Kidney (tissue), 14 donors: Measurements from ENCODE around the gene POU2F3. TPM values are rescaled to one million over a fixed set of nuclear protein-coding genes. Genes with fewer than 3 reads are reported as not detected.

Source experiments
- DNase-seq, 5 donors: peaks; one replicate each; pipeline ENCODE4 v3.0.0-alpha.2; 2013 to 2020
- FAIRE-seq: peaks from 2 replicates; lab custom pipeline; 2012; peaks lifted over from hg19 to GRCh38; lab: Jason Lieb, UNC
- H3K27ac ChIP-seq, 2 donors: one replicate each; pipeline ENCODE4 v1.7.0; 2013; ENCODE audit warnings: low read depth in 2 of 2, low read length in 2 of 2, inconsistent platforms in 1 of 2
- H3K27me3 ChIP-seq: one replicate; pipeline ENCODE4 v1.7.1; 2013; ENCODE audit warnings: low read length, inconsistent platforms; ENCODE audit not compliant: control insufficient read depth, insufficient read depth
- H3K36me3 ChIP-seq, 3 donors: one replicate each; pipeline versions ENCODE4 v1.7.0 to v1.7.1; 2013; ENCODE audit warnings: low read length in 3 of 3, control low read depth in 1 of 3, inconsistent platforms in 1 of 3; ENCODE audit not compliant: insufficient read depth in 3 of 3, control insufficient read depth in 2 of 3
- H3K4me1 ChIP-seq, 3 donors: one replicate each; pipeline versions ENCODE4 v1.7.0 to v1.7.1; 2013; ENCODE audit warnings: low read length in 3 of 3, inconsistent platforms in 1 of 3, low read depth in 1 of 3; ENCODE audit not compliant: control insufficient read depth in 2 of 3, insufficient read depth in 2 of 3
- H3K4me3 ChIP-seq, 3 donors: one replicate each; pipeline versions ENCODE4 v1.7.0 to v1.8.1; 2013; ENCODE audit warnings: low read length in 3 of 3, control low read depth in 1 of 3, inconsistent platforms in 1 of 3
- H3K9ac ChIP-seq, 3 donors: one replicate each; pipeline versions ENCODE4 v1.7.0 to v1.7.1; 2013; ENCODE audit warnings: low read length in 3 of 3, control low read depth in 1 of 3, inconsistent platforms in 1 of 3
- H3K9me3 ChIP-seq, 3 donors: one replicate each; pipeline versions ENCODE4 v1.7.0 to v1.7.1; 2013; ENCODE audit warnings: low read length in 3 of 3, control low read depth in 1 of 3, inconsistent platforms in 1 of 3; ENCODE audit not compliant: control insufficient read depth in 2 of 3, insufficient read depth in 1 of 3
- CTCF ChIP-seq: IDR thresholded peaks from 3 replicates; pipeline ENCODE4 v1.5.1; 2012; ENCODE audit warnings: mild to moderate bottlenecking, moderate library complexity, borderline replicate concordance; ENCODE audit not compliant: insufficient read depth; ENCODE audit errors: extremely low read depth
- intact Hi-C: fragments of 100-400 bp; cut with DNase I; formaldehyde crosslinking; loops from one replicate; pipeline ENCODE4 v1.11.1; 2022
- polyA plus RNA-seq: library from polyadenylated mRNA; stranded (reverse); fragments of 350-450 nt; fragmentation: Illumina TruSeq; extraction: RNeasy Lipid Tissue Mini Kit (QIAGEN cat#74804); gene quantifications from one replicate; pipeline ENCODE4 v1.2.3, GENCODE V29; 2014; ENCODE audit warnings: low read depth, low replicate concordance; ENCODE audit not compliant: insufficient read depth
- total RNA-seq: library from RNA; stranded (reverse); fragmentation: NEBNext Ultra II Directional; extraction: Animal tissue kit (Norgen Biotek cat#: 25700); gene quantifications from one replicate; pipeline ENCODE4 v1.2.1, GENCODE V29; 2021
- donor health status: control.
- donor health status: control.
- donor health status: control.
- donor health status: control.
- donor health status: control.
- donor health status: DM: yes; HTN: yes; CAD: no.
- donor health status: Normal renal cell carcinoma (clear cell type).

POU2F3 gene
- total and polyA plus RNA-seq, 2 donors from 2014 or later = 0.85 to 1.2 TPM

GRCh38 chr11:120305286-120305685, 65.3 kb downstream of the POU2F3 start:
- no peaks in the 10 kb centered on the region for H3K9me3 ChIP-seq
- no peak for DNase-seq
- H3K27me3 ChIP-seq = no peaks in the 10 kb centered on the region
- peaks cover 0 to 2% (median 0%) of the 10 kb centered on the region in 3 donors for H3K4me1 ChIP-seq
- no peak for TF ChIP-seq CTCF
- H3K36me3 ChIP-seq = no peaks in the 10 kb centered on the region
- no peak overlapping the region for H3K9ac ChIP-seq
- H3K4me3 ChIP-seq = no peak overlapping the region
- FAIRE-seq = no peak
- intact Hi-C loops = no loop called here
- H3K27ac ChIP-seq = no peak overlapping the region

GRCh38 chr11:120306519-120307242, 66.7 kb downstream of the POU2F3 start:
- no peak for FAIRE-seq
- Histone ChIP-seq H3K4me1 (no peaks in the 10 kb centered on the region), H3K36me3 (no peaks in the 10 kb centered on the region), H3K9me3 (no peaks in the 10 kb centered on the region), H3K27me3 (no peaks in the 10 kb centered on the region), H3K27ac (no peak overlapping the region), H3K9ac (no peak overlapping the region), H3K4me3 (no peak overlapping the region)
- intact Hi-C loops = no loop called here
- TF ChIP-seq CTCF = no peak
- DNase-seq = peak in 1 of 5 donors; percentile 72

GRCh38 chr11:120307476-120307875, 67.5 kb downstream of the POU2F3 start:
- Histone ChIP-seq H3K36me3 (no peaks in the 10 kb centered on the region), H3K27me3 (no peaks in the 10 kb centered on the region), H3K4me3 (no peak overlapping the region), H3K9me3 (no peaks in the 10 kb centered on the region), H3K9ac (no peak overlapping the region), H3K27ac (no peak overlapping the region), H3K4me1 (no peaks in the 10 kb centered on the region)
- FAIRE-seq (no peak), DNase-seq (no peak)
- TF ChIP-seq CTCF = no peak
- intact Hi-C loops = no loop called here
